Activated CD8-positive, alpha-beta T cell treated with anti-CD3 and anti-CD28 coated beads for 36 hours (primary cell): ENCODE results near the gene COL21A1. TPM values are rescaled to one million over a fixed set of nuclear protein-coding genes. Genes with fewer than 3 reads are reported as not detected.

Experiments used
- ATAC-seq: fragments of 200-7000 bp; cut with Tn5 transposase; one replicate; pipeline ENCODE4 v1.10.0; 2021; ENCODE audit warnings: mild to moderate bottlenecking, moderate library complexity
- CTCF ChIA-PET: fragments of 350-600 bp; sonication (Branson Sonifier 250); formaldehyde crosslinking; loops from one replicate; lab custom pipeline; 2021; ENCODE audit warnings: antibody characterized with exemption; lab: Charles Lee
- POLR2A ChIA-PET: fragments of 350-600 bp; sonication (Branson Sonifier 250); formaldehyde crosslinking; loops from one replicate; lab custom pipeline; 2021; ENCODE audit warnings: antibody characterized with exemption; lab: Charles Lee
- DNase-seq: peaks from one replicate; pipeline ENCODE4 v3.0.0-alpha.2; 2020
- H3K27ac Mint-ChIP-seq: one replicate; pipeline ENCODE4 v1.8.0; 2021; ENCODE audit warnings: mild to moderate bottlenecking, mixed read lengths
- H3K27me3 Mint-ChIP-seq: one replicate; pipeline ENCODE4 v1.8.0; 2021; ENCODE audit warnings: mixed read lengths
- H3K36me3 Mint-ChIP-seq: one replicate; pipeline ENCODE4 v1.8.0; 2021; ENCODE audit warnings: low read depth, mixed read lengths
- H3K4me1 Mint-ChIP-seq: one replicate; pipeline ENCODE4 v1.8.0; 2021; ENCODE audit warnings: low read depth, mixed read lengths
- H3K4me3 Mint-ChIP-seq: one replicate; pipeline ENCODE4 v1.8.0; 2021; ENCODE audit warnings: mild to moderate bottlenecking, moderate library complexity, mixed read lengths
- H3K9me3 Mint-ChIP-seq: one replicate; pipeline ENCODE4 v1.8.0; 2021; ENCODE audit warnings: mixed read lengths
- CTCF ChIP-seq: fragments of 200-600 bp; IDR thresholded peaks from one replicate; pipeline ENCODE4 v1.8.0; 2022; ENCODE audit warnings: antibody characterized with exemption, mild to moderate bottlenecking
- intact Hi-C: fragments of 100-400 bp; cut with micrococcal nuclease; formaldehyde crosslinking; loops from one replicate; pipeline ENCODE4 v1.10.0; 2022
- total RNA-seq, 2 experiments: library from RNA; stranded (reverse); gene quantifications; one replicate each; pipeline ENCODE4 v1.2.3, GENCODE V29; 2021

The COL21A1 gene
- total RNA-seq, 2 experiments from 2014 or later: not detected

GRCh38 chr6:56289721-56290120, 42.3 kb upstream of the COL21A1 start:
- no peak for DNase-seq
- H3K27ac Mint-ChIP-seq: no peak overlapping the region
- TF ChIP-seq CTCF: no peak
- intact Hi-C loops: no loop called here
- ChIA-PET CTCF (no interaction called here), POLR2A (no interaction called here)
- H3K4me1 Mint-ChIP-seq: no peaks in the 10 kb centered on the region
- no peak for ATAC-seq
- no peaks in the 10 kb centered on the region for H3K36me3 Mint-ChIP-seq
- no peak overlapping the region for H3K4me3 Mint-ChIP-seq
- no peaks in the 10 kb centered on the region for H3K27me3 Mint-ChIP-seq
- H3K9me3 Mint-ChIP-seq: no peaks in the 10 kb centered on the region

GRCh38 chr6:56288347-56288746, 41.0 kb upstream of the COL21A1 start:
- Mint-ChIP-seq H3K36me3 (no peaks in the 10 kb centered on the region), H3K9me3 (no peaks in the 10 kb centered on the region), H3K4me3 (no peak overlapping the region), H3K27me3 (no peaks in the 10 kb centered on the region), H3K27ac (no peak overlapping the region), H3K4me1 (no peaks in the 10 kb centered on the region)
- ATAC-seq (no peak), DNase-seq (no peak)
- CTCF ChIA-PET: no interaction called here
- POLR2A ChIA-PET: no interaction called here
- no peak for TF ChIP-seq CTCF
- intact Hi-C loops: no loop called here

- intact Hi-C loops: no loop called here
- CTCF ChIA-PET: no interaction called here
- H3K27me3 Mint-ChIP-seq: no peaks in the 10 kb centered on the region
- H3K4me3 Mint-ChIP-seq: no peak overlapping the region
- H3K27ac Mint-ChIP-seq: no peak overlapping the region
- ATAC-seq (no peak), DNase-seq (no peak)
- no peaks in the 10 kb centered on the region for H3K9me3 Mint-ChIP-seq
- POLR2A ChIA-PET: no interaction called here
- no peaks in the 10 kb centered on the region for H3K36me3 Mint-ChIP-seq
- no peak for TF ChIP-seq CTCF
- no peaks in the 10 kb centered on the region for H3K4me1 Mint-ChIP-seq
These were observed 35.0 kb upstream of the COL21A1 start for GRCh38 chr6:56282391-56282790.

GRCh38 chr6:56280126-56280525, 32.7 kb upstream of the COL21A1 start:
- ChIA-PET POLR2A (no interaction called here), CTCF (no interaction called here)
- H3K36me3 Mint-ChIP-seq: no peaks in the 10 kb centered on the region
- ATAC-seq (no peak), DNase-seq (no peak)
- no peaks in the 10 kb centered on the region for H3K9me3 Mint-ChIP-seq
- H3K27ac Mint-ChIP-seq: no peak overlapping the region
- no peaks in the 10 kb centered on the region for H3K4me1 Mint-ChIP-seq
- no peaks in the 10 kb centered on the region for H3K27me3 Mint-ChIP-seq
- no peak for TF ChIP-seq CTCF
- intact Hi-C loops: no loop called here
- H3K4me3 Mint-ChIP-seq: no peak overlapping the region

- ChIA-PET CTCF (no interaction called here), POLR2A (no interaction called here)
- Mint-ChIP-seq H3K27me3 (no peaks in the 10 kb centered on the region), H3K27ac (no peak overlapping the region), H3K4me3 (no peak overlapping the region), H3K36me3 (no peaks in the 10 kb centered on the region), H3K4me1 (no peaks in the 10 kb centered on the region), H3K9me3 (no peaks in the 10 kb centered on the region)
- intact Hi-C loops: no loop called here
- no peak for TF ChIP-seq CTCF
- DNase-seq (no peak), ATAC-seq (no peak)
These were observed 32.1 kb upstream of the COL21A1 start for GRCh38 chr6:56279331-56280080.
